HepG2 (cell line): ENCODE data around the gene SAMD8. TPM values are rescaled to one million over a fixed set of nuclear protein-coding genes. Genes with fewer than 3 reads are reported as not detected.

ENCODE experiments used
- HNF4G ChIP-seq, 2 experiments: sonication (generic) in 1 of 2; formaldehyde crosslinking in 1 of 2; IDR thresholded peaks; 2 replicates each; pipeline versions ENCODE4 v1.4.0 to v1.6.1; 2011 to 2020; ENCODE audit warnings: borderline replicate concordance in 2 of 2, low read depth in 2 of 2, mild to moderate bottlenecking in 2 of 2, low read length in 1 of 2, missing genetic modification reagents in 1 of 2, moderate library complexity in 1 of 2
- HOXA5 ChIP-seq: sonication (generic); formaldehyde crosslinking; IDR thresholded peaks from 2 replicates; pipeline ENCODE4 v1.4.0; 2020; ENCODE audit warnings: missing genetic modification reagents
- JUND ChIP-seq: sonication (generic); formaldehyde crosslinking; IDR thresholded peaks from 2 replicates; pipeline ENCODE4 v1.8.0; 2022; ENCODE audit warnings: mild to moderate bottlenecking, missing genetic modification reagents
- MIER3 ChIP-seq: IDR thresholded peaks from 2 replicates; pipeline ENCODE4 v1.6.1; 2016; ENCODE audit warnings: missing compliant biosample characterization, borderline replicate concordance
- ONECUT2 ChIP-seq: sonication (generic); formaldehyde crosslinking; IDR thresholded peaks from 2 replicates; pipeline ENCODE4 v1.4.0; 2020; ENCODE audit warnings: missing genetic modification reagents
- REXO4 ChIP-seq: sonication (generic); formaldehyde crosslinking; IDR thresholded peaks from 2 replicates; pipeline ENCODE4 v1.8.0; 2022; ENCODE audit warnings: missing genetic modification reagents, mild to moderate bottlenecking, borderline replicate concordance
- SMAD3 ChIP-seq: sonication (generic); formaldehyde crosslinking; IDR thresholded peaks from 2 replicates; pipeline ENCODE4 v1.4.0; 2020; ENCODE audit warnings: missing genetic modification reagents
- SRSF1 ChIP-seq: fragments of 200-400 bp; formaldehyde crosslinking; optimal IDR thresholded peaks from 2 replicates; pipeline ENCODE3; 2017; ENCODE audit warnings: mild to moderate bottlenecking, low read depth, low read length, moderate library complexity
- TEAD2 ChIP-seq: sonication (generic); formaldehyde crosslinking; IDR thresholded peaks from 2 replicates; pipeline ENCODE4 v1.9.0; 2021; ENCODE audit warnings: missing genetic modification reagents
- TFDP2 ChIP-seq: sonication (generic); formaldehyde crosslinking; IDR thresholded peaks from 2 replicates; pipeline ENCODE4 v1.4.0; 2020; ENCODE audit warnings: missing genetic modification reagents
- THAP8 ChIP-seq: sonication (generic); formaldehyde crosslinking; IDR thresholded peaks from 2 replicates; pipeline ENCODE4 v1.5.1; 2020; ENCODE audit warnings: missing genetic modification reagents, mild to moderate bottlenecking, borderline replicate concordance
- ZFP36L1 ChIP-seq: sonication (generic); formaldehyde crosslinking; IDR thresholded peaks from 2 replicates; pipeline ENCODE4 v1.8.0; 2022; ENCODE audit warnings: mild to moderate bottlenecking, missing genetic modification reagents, moderate library complexity
- ZNF207 ChIP-seq: fragments of 450-650 bp; IDR thresholded peaks from 2 replicates; pipeline ENCODE4 v1.6.1; 2016; ENCODE audit warnings: antibody characterized with exemption, borderline replicate concordance
- ZNF446 ChIP-seq: sonication (generic); formaldehyde crosslinking; IDR thresholded peaks from 2 replicates; pipeline ENCODE4 v1.5.0; 2020; ENCODE audit warnings: mild to moderate bottlenecking, missing genetic modification reagents
- ZNF530 ChIP-seq: sonication (generic); formaldehyde crosslinking; IDR thresholded peaks from 2 replicates; pipeline ENCODE4 v1.5.0; 2020; ENCODE audit warnings: low read depth, mild to moderate bottlenecking, missing genetic modification reagents
- ZNF577 ChIP-seq: sonication (generic); formaldehyde crosslinking; IDR thresholded peaks from 2 replicates; pipeline ENCODE4 v1.4.0; 2020; ENCODE audit warnings: mild to moderate bottlenecking, low read depth, missing genetic modification reagents, borderline replicate concordance
- ZNF639 ChIP-seq: conservative IDR thresholded peaks from 2 replicates; pipeline ENCODE4 v1.6.1; 2018; ENCODE audit warnings: missing genetic modification reagents
- ZNF652 ChIP-seq: IDR thresholded peaks from 2 replicates; pipeline ENCODE4 v1.6.1; 2016; ENCODE audit warnings: low read depth, borderline replicate concordance
- ZNF746 ChIP-seq: sonication (generic); formaldehyde crosslinking; IDR thresholded peaks from 2 replicates; pipeline ENCODE4 v1.8.0; 2022; ENCODE audit warnings: mild to moderate bottlenecking, missing genetic modification reagents
- ZNF782 ChIP-seq: sonication (generic); formaldehyde crosslinking; IDR thresholded peaks from 2 replicates; pipeline ENCODE4 v1.4.0; 2020; ENCODE audit warnings: missing genetic modification reagents, mild to moderate bottlenecking, borderline replicate concordance
- ZNF883 ChIP-seq: sonication (generic); formaldehyde crosslinking; IDR thresholded peaks from 2 replicates; pipeline ENCODE4 v1.5.1; 2020; ENCODE audit warnings: mild to moderate bottlenecking, missing genetic modification reagents; ENCODE audit errors: not compliant biosample characterization
- ZSCAN20 ChIP-seq: sonication (generic); formaldehyde crosslinking; IDR thresholded peaks from 2 replicates; pipeline ENCODE4 v1.4.0; 2020; ENCODE audit warnings: missing genetic modification reagents, mild to moderate bottlenecking, borderline replicate concordance
- polyA plus RNA-seq, 8 experiments: library from polyadenylated mRNA; depleted of rRNA in 3 of 8; stranded (reverse) in 7 of 8; unstranded in 1 of 8; fragments of >200 nt; fragmentation: Illumina TruSeq in 4 of 8; extraction: Trizol in 4 of 8; gene quantifications; 2 replicates each; pipeline versions ENCODE4 v1.2.1 to v1.2.3, GENCODE V29; 2011 to 2016; ENCODE audit warnings: low read depth in 4 of 8, missing spikeins in 1 of 8, mixed read lengths in 1 of 8; ENCODE audit not compliant: insufficient read depth in 1 of 8
- total RNA-seq, 5 experiments: library from RNA; depleted of rRNA; stranded (reverse); fragments of >200 nt; fragmentation: Illumina TruSeq; extraction: Trizol; gene quantifications; 2 replicates each; pipeline ENCODE4 v1.2.3, GENCODE V29; 2016; ENCODE audit warnings: low read depth in 1 of 5

SAMD8 gene
- total and polyA plus RNA-seq, 2 of the 13 experiments (the other 11 are each of a cell fraction or from before 2014, with no cell fraction given): 10.4 to 13.2 TPM

GRCh38 chr10:75111365-75111906 is at the start of gene SAMD8 (continued):
- TF ChIP-seq MIER3 (CRISPR knock-in tag) (no peak), ZNF530 (no peak), THAP8 (no peak), TEAD2 (CRISPR knock-in tag) (no peak), ZNF883 (CRISPR knock-in tag) (no peak), ZFP36L1 (CRISPR knock-in tag) (no peak), ZNF782 (CRISPR knock-in tag) (no peak), ZNF446 (CRISPR knock-in tag) (no peak), REXO4 (CRISPR knock-in tag) (no peak), TFDP2 (CRISPR knock-in tag) (peak; percentile 24; the same call in 1 of the 2 replicates), HOXA5 (0 out of 2 replicates have a peak, but pooled peaks have one; percentile 28), ZNF207 (no peak), ONECUT2 (no peak), SRSF1 (peak; percentile 36), ZNF639 (CRISPR knock-in tag) (peak; percentile 100), ZNF577 (no peak), SMAD3 (no peak), HNF4G (IDR thresholded peaks at IDR 0.05; ENCODE audit: borderline replicate concordance, low read depth, low read length) (no peak), HNF4G (CRISPR knock-in tag; IDR thresholded peaks at IDR 0.05; ENCODE audit: borderline replicate concordance, low read depth) (no peak; the same call in 1 of the 2 replicates), JUND (no peak), ZSCAN20 (0 out of 2 replicates have a peak, but pooled peaks have one; percentile 47), ZNF652 (CRISPR knock-in tag) (no peak), ZNF746 (CRISPR knock-in tag) (no peak)
